ENCODE results near the gene WLS. TPM values are rescaled to one million over a fixed set of nuclear protein-coding genes. Genes with fewer than 3 reads are reported as not detected.

Gene WLS
- total and polyA plus RNA-seq, 7 donors = 12.6 to 188 (median 99.2) TPM

DNA sequence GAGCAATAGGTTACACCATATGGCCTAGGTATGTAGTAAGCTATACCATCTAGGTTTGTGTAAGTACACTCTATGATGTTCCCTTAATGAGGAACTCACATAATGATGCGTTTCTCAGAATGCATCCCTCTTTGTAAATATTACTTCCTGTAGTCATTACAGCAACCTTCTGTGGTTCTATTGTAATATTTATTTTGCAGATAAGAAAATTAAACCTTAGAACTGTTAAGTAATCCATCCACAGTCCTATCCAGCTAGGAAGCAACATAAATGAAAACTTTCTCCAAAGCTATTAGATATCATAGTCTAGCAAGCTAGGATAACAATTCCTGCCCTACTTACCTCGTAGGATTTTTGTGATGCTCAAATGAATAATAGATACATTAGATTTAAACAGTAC, 88.7 kb downstream of the WLS start:
- H3K4me1 ChIP-seq = peaks cover 0 to 41% (median 36%) of the 10 kb centered on the region in 4 donors
- peak overlapping the region in 3 of 4 donors; percentile 36 to 85 (median 79) for H3K27ac ChIP-seq
- no peaks in the 10 kb centered on the region for H3K27me3 ChIP-seq
- H3K4me3 ChIP-seq = no peak overlapping the region
- TF ChIP-seq POLR2AphosphoS5 (IDR thresholded peaks at IDR 0.05) (no peak), POLR2A (IDR thresholded peaks at IDR 0.05) (no peak), EP300 (IDR thresholded peaks at IDR 0.05) (no peak)
- TF ChIP-seq, protein P1, sequence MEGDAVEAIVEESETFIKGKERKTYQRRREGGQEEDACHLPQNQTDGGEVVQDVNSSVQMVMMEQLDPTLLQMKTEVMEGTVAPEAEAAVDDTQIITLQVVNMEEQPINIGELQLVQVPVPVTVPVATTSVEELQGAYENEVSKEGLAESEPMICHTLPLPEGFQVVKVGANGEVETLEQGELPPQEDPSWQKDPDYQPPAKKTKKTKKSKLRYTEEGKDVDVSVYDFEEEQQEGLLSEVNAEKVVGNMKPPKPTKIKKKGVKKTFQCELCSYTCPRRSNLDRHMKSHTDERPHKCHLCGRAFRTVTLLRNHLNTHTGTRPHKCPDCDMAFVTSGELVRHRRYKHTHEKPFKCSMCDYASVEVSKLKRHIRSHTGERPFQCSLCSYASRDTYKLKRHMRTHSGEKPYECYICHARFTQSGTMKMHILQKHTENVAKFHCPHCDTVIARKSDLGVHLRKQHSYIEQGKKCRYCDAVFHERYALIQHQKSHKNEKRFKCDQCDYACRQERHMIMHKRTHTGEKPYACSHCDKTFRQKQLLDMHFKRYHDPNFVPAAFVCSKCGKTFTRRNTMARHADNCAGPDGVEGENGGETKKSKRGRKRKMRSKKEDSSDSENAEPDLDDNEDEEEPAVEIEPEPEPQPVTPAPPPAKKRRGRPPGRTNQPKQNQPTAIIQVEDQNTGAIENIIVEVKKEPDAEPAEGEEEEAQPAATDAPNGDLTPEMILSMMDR (IDR thresholded peaks at IDR 0.05) = no peak
- H3K9me3 ChIP-seq = no peaks in the 10 kb centered on the region
- intact Hi-C loops (cut with DNase I) = loop anchor here (5.0 kb wide), 1 partner anchor 89 kb away; the partner anchor contains the start of gene WLS
- H3K36me3 ChIP-seq = peaks cover 0 to 71% (median 17%) of the 10 kb centered on the region in 4 donors
- 46 to 61% methylated on average over 2 of the region's 2 CpGs for WGBS, 2 donors
- no peak for DNase-seq

DNA sequence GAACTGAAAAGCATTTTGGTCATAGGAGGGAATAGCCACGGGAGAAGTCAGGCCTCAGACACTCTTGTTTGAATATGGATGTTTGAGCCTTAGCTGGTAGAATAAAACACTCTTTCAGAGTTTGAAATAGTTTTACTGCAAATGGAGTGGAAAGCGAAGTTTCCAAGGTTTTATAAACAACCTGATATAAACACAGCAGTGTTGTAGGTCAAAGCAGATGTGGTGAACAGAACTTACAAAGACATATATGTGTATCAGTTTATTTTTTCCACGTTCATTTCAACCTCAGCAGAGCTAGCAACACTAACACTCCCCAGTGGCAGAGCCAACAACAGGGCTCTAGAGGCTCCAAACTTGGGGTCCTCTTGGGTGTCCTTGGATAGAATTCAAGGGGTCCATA, 89.9 kb downstream of the WLS start:
- DNase-seq = no peak
- Histone ChIP-seq H3K36me3 (peaks cover 5 to 71% (median 12%) of the 10 kb centered on the region in 4 donors), H3K27ac (peak overlapping the region; percentile 36 to 85 (median 78)), H3K27me3 (no peaks in the 10 kb centered on the region), H3K9me3 (no peaks in the 10 kb centered on the region), H3K4me3 (no peak overlapping the region), H3K4me1 (peaks cover 0 to 41% (median 36%) of the 10 kb centered on the region in 4 donors)
- 66 to 84% methylated on average over 3 of the region's 3 CpGs for WGBS, 2 donors
- intact Hi-C loops (cut with DNase I) = loop anchor here (5.0 kb wide), 1 partner anchor 90 kb away; the partner anchor contains the start of gene WLS
- TF ChIP-seq, protein P1 (IDR thresholded peaks at IDR 0.05) = no peak
- TF ChIP-seq EP300 (IDR thresholded peaks at IDR 0.05) = no peak
- no peak for TF ChIP-seq POLR2A (IDR thresholded peaks at IDR 0.05)
- TF ChIP-seq POLR2AphosphoS5 (IDR thresholded peaks at IDR 0.05) = no peak

DNA sequence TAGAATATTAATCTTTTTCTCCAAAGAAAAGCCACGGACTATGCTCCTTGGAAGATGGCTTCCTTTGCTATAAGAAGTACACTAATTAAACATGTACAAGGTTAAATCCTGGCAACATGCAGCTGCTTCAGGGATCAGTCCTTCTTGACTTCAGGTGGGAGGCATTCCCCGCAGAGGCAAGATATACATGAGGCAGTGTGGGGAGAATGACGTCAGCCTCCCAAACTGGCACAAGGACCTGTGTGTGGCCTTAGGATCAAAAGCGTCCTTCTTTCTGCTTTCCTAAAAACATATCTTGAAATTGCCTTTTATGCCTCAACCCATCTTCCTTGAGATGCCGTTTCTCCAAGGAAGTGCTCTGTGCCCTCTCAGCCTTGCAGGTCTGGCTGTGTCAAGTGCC, 90.3 kb downstream of the WLS start:
- Histone ChIP-seq H3K36me3 (peaks cover 5 to 71% (median 15%) of the 10 kb centered on the region in 4 donors), H3K27me3 (no peaks in the 10 kb centered on the region), H3K9me3 (no peaks in the 10 kb centered on the region), H3K27ac (peak overlapping the region; percentile 36 to 85 (median 78)), H3K4me3 (no peak overlapping the region), H3K4me1 (peaks cover 0 to 41% (median 36%) of the 10 kb centered on the region in 4 donors)
- WGBS, 2 donors = 75 to 85% methylated on average over 5 of the region's 5 CpGs
- DNase-seq = peak; percentile 68
- intact Hi-C loops (cut with DNase I) = loop anchor here (5.0 kb wide), 1 partner anchor 90 kb away; the partner anchor contains the start of gene WLS
- TF ChIP-seq POLR2AphosphoS5 (IDR thresholded peaks at IDR 0.05) (no peak), POLR2A (IDR thresholded peaks at IDR 0.05) (no peak), EP300 (IDR thresholded peaks at IDR 0.05) (no peak)
- TF ChIP-seq, protein P1 (IDR thresholded peaks at IDR 0.05) = no peak

DNA sequence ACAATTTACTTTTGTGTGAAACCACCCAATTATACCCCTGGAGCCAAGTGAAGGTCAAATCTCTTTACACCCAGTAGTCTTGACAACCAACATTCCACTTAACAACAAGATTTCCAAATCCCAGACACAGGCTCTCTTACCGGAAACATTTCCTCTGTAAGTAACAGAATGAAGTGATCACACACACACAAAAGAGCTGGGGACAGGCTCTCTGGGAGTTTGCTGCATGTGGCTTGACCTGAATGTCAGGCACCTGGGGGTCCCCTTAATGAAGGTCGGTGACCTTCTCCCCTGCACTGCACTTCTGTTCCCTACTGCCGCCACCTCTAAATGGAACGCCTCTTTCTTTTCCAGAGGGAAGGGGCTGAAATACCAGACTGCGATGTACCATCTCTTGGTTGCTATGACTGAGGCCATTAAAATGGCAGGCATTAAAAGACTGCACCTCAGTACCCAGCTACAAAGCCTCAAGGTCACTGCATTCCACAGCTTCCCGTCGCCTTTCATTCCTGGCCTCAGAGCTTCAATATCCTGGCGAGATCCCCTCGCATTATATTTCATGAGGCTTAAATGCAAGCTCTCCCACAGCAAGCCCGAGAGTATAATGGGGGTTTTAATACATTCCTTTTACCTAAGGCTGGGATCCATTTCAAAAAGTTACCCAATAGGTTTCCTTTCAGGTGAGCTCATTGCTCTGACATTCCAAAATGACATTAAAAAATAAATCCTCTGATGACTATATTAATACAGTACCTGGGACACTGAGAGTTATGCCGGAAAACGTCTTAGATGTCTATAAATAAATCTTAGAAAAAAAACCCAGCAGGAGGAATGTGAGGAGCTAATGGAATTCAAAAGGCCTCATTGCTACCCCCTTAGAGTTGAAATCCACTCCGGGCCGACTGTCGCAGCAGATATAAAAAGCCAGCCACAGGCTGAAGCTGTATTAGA, 91.0 kb downstream of the WLS start:
- TF ChIP-seq, protein P1 (IDR thresholded peaks at IDR 0.05) = no peak
- TF ChIP-seq POLR2A (IDR thresholded peaks at IDR 0.05) (no peak), POLR2AphosphoS5 (IDR thresholded peaks at IDR 0.05) (peak in 1 of 4 donors; percentile 14), EP300 (IDR thresholded peaks at IDR 0.05) (no peak)
- Histone ChIP-seq H3K27me3 (no peaks in the 10 kb centered on the region), H3K27ac (peak overlapping the region; percentile 36 to 85 (median 78)), H3K36me3 (peaks cover 5 to 73% (median 19%) of the 10 kb centered on the region in 4 donors), H3K4me3 (no peak overlapping the region), H3K4me1 (peaks cover 0 to 44% (median 36%) of the 10 kb centered on the region in 4 donors), H3K9me3 (no peaks in the 10 kb centered on the region)
- intact Hi-C loops (cut with DNase I) = loop anchor here (5.0 kb wide), 1 partner anchor 91 kb away; the partner anchor contains the start of gene WLS
- WGBS, 2 donors = 83 to 91% methylated on average over 15 of the region's 15 CpGs
- DNase-seq = no peak
